Measurements from ENCODE around the gene GCSAML.

Gene GCSAML

DNA sequence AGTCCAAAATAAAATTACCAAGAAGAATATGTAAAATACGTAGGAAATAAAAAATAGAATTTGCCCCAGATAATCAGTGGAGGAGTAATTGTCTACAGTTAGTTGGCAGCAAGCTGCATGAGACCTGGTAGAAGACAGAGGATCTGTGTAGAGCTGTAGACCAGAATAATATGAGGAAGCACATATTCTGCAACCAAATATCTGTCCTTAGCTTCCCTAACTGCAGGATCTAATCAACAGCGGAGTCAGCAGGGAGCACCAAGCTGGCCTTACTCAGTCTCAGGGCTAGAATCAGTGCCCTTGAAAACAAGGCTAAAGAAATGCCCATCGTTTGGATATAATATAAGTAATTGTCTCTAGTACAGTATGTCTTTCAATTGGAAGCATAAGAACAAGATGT lies 6.1 kb upstream of the GCSAML start:
- no peaks in the 10 kb centered on the region for H3K9me3 Mint-ChIP-seq (ENCODE audit: low read depth)
- no peak overlapping the region for H3K27ac Mint-ChIP-seq
- no peaks in the 10 kb centered on the region for H3K36me3 Mint-ChIP-seq
- H3K4me3 Mint-ChIP-seq = no peak overlapping the region
- H3K27me3 Mint-ChIP-seq = peaks cover 9% of the 10 kb centered on the region
- H3K4me1 Mint-ChIP-seq (ENCODE audit: low read depth) = no peaks in the 10 kb centered on the region

DNA sequence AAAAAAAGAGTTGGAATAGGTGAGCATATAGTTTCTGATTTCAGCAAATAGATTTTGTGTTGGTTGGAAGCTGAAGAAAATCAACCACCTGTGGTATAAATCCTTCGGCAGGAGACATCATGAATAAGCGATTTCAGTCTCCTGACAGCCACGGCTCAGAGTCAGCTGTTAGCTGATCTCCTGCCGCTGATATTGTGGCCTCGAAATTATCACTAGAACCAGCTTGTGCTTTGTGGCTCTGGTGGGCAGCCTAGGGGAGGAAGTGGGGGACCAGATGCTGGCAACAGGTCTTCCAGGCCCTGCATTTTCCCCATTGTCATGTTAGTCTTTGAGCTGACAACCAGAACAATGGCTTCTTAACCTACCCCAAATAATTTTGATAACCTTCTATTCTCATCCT lies 842 bp upstream of the GCSAML start:
- peaks cover 10% of the 10 kb centered on the region for H3K4me1 Mint-ChIP-seq (ENCODE audit: low read depth)
- H3K36me3 Mint-ChIP-seq = no peaks in the 10 kb centered on the region
- H3K9me3 Mint-ChIP-seq (ENCODE audit: low read depth) = no peaks in the 10 kb centered on the region
- no peak overlapping the region for H3K4me3 Mint-ChIP-seq
- H3K27me3 Mint-ChIP-seq = peaks cover 10% of the 10 kb centered on the region
- H3K27ac Mint-ChIP-seq = no peak overlapping the region

- Mint-ChIP-seq H3K9me3 (ENCODE audit: low read depth) (no peaks in the 10 kb centered on the region), H3K4me3 (no peak overlapping the region), H3K27me3 (peaks cover 6% of the 10 kb centered on the region), H3K4me1 (ENCODE audit: low read depth) (peaks cover 10% of the 10 kb centered on the region), H3K27ac (peak overlapping the region; percentile 19), H3K36me3 (no peaks in the 10 kb centered on the region)
Observed at GRCh38 chr1:247551721-247552120, 2.8 kb downstream of the GCSAML start.

- Mint-ChIP-seq H3K36me3 (no peaks in the 10 kb centered on the region), H3K9me3 (ENCODE audit: low read depth) (no peaks in the 10 kb centered on the region), H3K4me3 (no peak overlapping the region), H3K4me1 (ENCODE audit: low read depth) (peaks cover 10% of the 10 kb centered on the region), H3K27me3 (peaks cover 4% of the 10 kb centered on the region), H3K27ac (no peak overlapping the region)
Observed at GRCh38 chr1:247552231-247552630, 3.3 kb downstream of the GCSAML start.

GRCh38 chr1:247557926-247558674 lies 9.2 kb downstream of the GCSAML start:
- Mint-ChIP-seq H3K27me3 (peaks cover 3% of the 10 kb centered on the region), H3K27ac (peak overlapping the region; percentile 42), H3K36me3 (no peaks in the 10 kb centered on the region), H3K9me3 (ENCODE audit: low read depth) (no peaks in the 10 kb centered on the region), H3K4me1 (ENCODE audit: low read depth) (peaks cover 13% of the 10 kb centered on the region), H3K4me3 (no peak overlapping the region)

DNA sequence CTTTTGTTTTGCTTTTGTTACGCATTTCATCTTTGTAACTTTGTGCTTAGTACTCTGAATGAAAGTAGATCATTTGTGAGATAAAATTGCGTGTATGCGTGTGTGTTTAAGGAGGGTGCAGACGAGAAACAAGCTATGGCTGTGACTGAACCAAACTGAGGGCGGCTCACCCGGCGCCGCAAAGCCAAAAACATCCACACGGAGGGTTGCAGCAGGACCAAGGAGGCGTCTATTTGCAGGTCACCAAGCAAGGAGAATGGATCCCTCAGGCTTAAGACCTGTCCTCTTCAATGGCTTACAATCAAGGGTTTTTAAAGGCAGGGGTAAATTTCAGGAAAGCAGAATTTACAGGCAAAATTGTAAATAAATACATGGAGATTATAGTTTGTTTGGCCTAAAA lies 12.8 kb downstream of the GCSAML start:
- no peak overlapping the region for H3K4me3 Mint-ChIP-seq
- no peaks in the 10 kb centered on the region for H3K9me3 Mint-ChIP-seq (ENCODE audit: low read depth)
- H3K4me1 Mint-ChIP-seq (ENCODE audit: low read depth) = peaks cover 13% of the 10 kb centered on the region
- no peaks in the 10 kb centered on the region for H3K36me3 Mint-ChIP-seq
- H3K27ac Mint-ChIP-seq = no peak overlapping the region
- H3K27me3 Mint-ChIP-seq = peaks cover 3% of the 10 kb centered on the region

DNA sequence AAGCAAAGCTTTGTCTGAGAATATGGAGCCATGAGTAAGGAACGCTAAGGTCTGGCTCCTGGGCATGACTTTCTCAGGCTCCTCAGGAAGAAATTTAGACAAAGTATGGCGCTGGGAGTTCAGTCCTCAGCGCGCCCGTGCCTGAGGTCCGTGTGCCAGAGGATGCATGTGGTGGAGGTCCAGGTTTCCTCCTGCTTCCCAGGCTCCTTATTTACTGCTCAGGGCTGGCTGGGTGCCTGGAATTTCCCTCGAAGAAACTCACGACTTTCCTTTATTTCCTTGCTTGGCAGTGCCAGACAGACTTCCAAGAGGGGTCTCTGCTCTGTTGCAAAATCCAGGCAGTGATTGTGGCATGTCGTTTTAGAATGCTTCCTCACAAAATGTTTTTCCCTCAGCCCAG lies 13.3 kb downstream of the GCSAML start:
- H3K4me3 Mint-ChIP-seq = no peak overlapping the region
- H3K9me3 Mint-ChIP-seq (ENCODE audit: low read depth) = no peaks in the 10 kb centered on the region
- no peaks in the 10 kb centered on the region for H3K36me3 Mint-ChIP-seq
- H3K4me1 Mint-ChIP-seq (ENCODE audit: low read depth) = peaks cover 13% of the 10 kb centered on the region
- no peak overlapping the region for H3K27ac Mint-ChIP-seq
- peaks cover 3% of the 10 kb centered on the region for H3K27me3 Mint-ChIP-seq

GRCh38 chr1:247574236-247574635 lies 25.3 kb downstream of the GCSAML start:
- no peaks in the 10 kb centered on the region for H3K4me1 Mint-ChIP-seq (ENCODE audit: low read depth)
- H3K27me3 Mint-ChIP-seq = peaks cover 4% of the 10 kb centered on the region
- no peak overlapping the region for H3K4me3 Mint-ChIP-seq
- peaks cover 12% of the 10 kb centered on the region for H3K9me3 Mint-ChIP-seq (ENCODE audit: low read depth)
- no peak overlapping the region for H3K27ac Mint-ChIP-seq
- H3K36me3 Mint-ChIP-seq = peaks cover 4% of the 10 kb centered on the region

GRCh38 chr1:247574664-247575063 lies 25.7 kb downstream of the GCSAML start:
- Mint-ChIP-seq H3K9me3 (ENCODE audit: low read depth) (peaks cover 12% of the 10 kb centered on the region), H3K4me3 (no peak overlapping the region), H3K27me3 (peaks cover 4% of the 10 kb centered on the region), H3K27ac (no peak overlapping the region), H3K36me3 (peaks cover 4% of the 10 kb centered on the region), H3K4me1 (ENCODE audit: low read depth) (no peaks in the 10 kb centered on the region)

DNA sequence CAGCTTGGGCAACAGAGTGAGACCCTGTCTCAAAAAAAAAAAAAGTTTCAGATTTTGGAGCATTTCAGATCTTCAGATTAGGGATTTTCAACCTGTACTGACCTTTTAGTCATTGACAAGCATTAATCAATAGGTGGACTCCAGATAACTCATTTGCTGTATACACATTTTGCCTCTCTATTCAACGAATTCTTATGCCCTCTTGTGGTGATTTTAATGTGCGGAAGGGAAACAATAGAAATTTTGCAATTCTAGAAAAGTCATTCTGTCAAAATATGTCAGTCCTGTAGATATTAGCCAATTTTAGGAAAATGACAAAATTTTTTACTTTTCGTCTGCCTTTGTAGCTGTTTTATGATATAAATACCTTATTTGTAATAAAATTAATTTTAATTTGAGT lies 27.6 kb downstream of the GCSAML start:
- Mint-ChIP-seq H3K4me3 (no peak overlapping the region), H3K4me1 (ENCODE audit: low read depth) (no peaks in the 10 kb centered on the region), H3K27me3 (peaks cover 2% of the 10 kb centered on the region), H3K36me3 (no peaks in the 10 kb centered on the region), H3K9me3 (ENCODE audit: low read depth) (peaks cover 4% of the 10 kb centered on the region), H3K27ac (no peak overlapping the region)

DNA sequence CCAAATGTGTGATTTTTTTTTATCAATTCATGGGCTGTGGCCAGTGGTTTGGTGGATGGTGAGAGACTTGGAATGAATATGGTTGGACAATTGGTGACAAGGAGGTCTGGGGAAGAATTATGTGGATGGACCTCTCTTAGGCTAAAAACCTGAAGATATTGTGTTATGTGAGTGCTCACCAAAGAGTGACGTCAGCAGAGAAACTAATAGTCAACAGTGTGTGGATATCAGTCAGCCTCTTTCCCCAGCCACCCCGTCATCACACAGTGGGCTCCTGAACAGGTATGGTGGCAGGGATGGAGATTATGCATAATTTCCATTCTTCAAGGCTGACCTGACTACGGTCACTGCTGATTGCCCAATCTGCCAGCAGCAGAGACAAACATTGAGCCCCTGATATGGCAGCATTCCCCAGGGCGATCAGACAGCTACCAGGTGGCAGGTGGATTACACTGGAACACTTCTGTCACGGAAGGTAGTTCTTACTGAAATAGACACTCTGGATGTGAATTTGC lies 30.1 kb downstream of the GCSAML start:
- no peak overlapping the region for H3K27ac Mint-ChIP-seq
- no peak overlapping the region for H3K4me3 Mint-ChIP-seq
- H3K36me3 Mint-ChIP-seq = no peaks in the 10 kb centered on the region
- no peaks in the 10 kb centered on the region for H3K4me1 Mint-ChIP-seq (ENCODE audit: low read depth)
- H3K27me3 Mint-ChIP-seq = no peaks in the 10 kb centered on the region
- no peaks in the 10 kb centered on the region for H3K9me3 Mint-ChIP-seq (ENCODE audit: low read depth)

DNA sequence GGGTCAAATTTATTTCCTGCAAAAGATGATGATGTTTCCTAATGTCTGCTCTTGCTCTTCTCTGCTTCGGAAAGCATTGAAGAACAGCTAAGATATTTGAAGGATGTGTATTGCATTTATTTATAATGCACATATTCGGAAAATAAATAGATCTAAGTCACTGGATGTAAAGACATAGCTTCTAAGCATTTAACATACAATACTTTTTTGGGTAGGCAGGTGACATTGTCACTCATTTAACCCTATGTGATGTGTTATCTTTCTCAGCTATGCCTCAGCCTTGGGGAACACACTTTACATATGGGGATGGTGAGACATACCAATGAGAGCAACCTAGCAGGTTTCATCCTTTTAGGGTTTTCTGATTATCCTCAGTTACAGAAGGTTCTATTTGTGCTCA lies 39.1 kb downstream of the GCSAML start, which contains the start of gene OR2G2:
Gene OR2G2 (plus strand): TSS at position 301 of the 400 bp plus-strand sequence. CDS start 0 bp downstream, at position 301.
- Mint-ChIP-seq H3K9me3 (ENCODE audit: low read depth) (no peaks in the 10 kb centered on the region), H3K4me3 (no peak within 1 kb of the TSS), H3K27ac (no peak within 1 kb of the TSS)

GRCh38 chr1:247605286-247605685 lies 56.4 kb downstream of the GCSAML start, which contains the start of gene OR2G3:
OR2G3 (plus strand) TSS chr1:247605586; CDS start chr1:247605586, 0 bp downstream.
- Mint-ChIP-seq H3K4me1 (ENCODE audit: low read depth) (no peaks in the 10 kb centered on the region), H3K27me3 (peaks cover 4% of the 10 kb centered on the region), H3K27ac (no peak within 1 kb of the TSS), H3K36me3 (no peaks in the 10 kb centered on the region), H3K4me3 (no peak within 1 kb of the TSS), H3K9me3 (ENCODE audit: low read depth) (peaks cover 3% of the 10 kb centered on the region)

More for the DNA sequence above, 39.1 kb downstream of the GCSAML start, which contains the start of gene OR2G2:
- Mint-ChIP-seq H3K36me3 (no peaks in the 10 kb centered on the region), H3K4me1 (ENCODE audit: low read depth) (no peaks in the 10 kb centered on the region), H3K27me3 (peaks cover 3% of the 10 kb centered on the region)

DNA sequence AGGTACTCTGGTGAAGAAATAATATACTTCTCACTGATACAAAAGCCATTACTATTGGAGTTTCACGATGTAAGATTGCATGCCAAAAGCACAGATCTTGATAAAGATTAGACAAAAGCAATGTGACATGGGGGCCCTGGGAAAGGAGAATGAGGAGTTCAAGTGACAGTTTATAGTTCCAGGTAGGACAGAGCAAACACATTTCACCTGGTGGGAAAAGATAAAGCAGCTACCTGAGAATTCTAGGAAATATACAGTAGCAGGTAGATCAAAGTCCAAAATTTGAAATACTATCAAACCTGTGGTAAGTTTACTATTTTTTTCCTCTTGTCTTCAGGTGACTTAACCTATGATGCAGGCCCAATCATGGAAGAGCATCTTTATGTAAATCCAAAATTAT lies 64.5 kb downstream of the GCSAML start:
- Mint-ChIP-seq H3K27ac (no peak overlapping the region), H3K36me3 (no peaks in the 10 kb centered on the region), H3K4me1 (ENCODE audit: low read depth) (no peaks in the 10 kb centered on the region), H3K9me3 (ENCODE audit: low read depth) (peaks cover 8% of the 10 kb centered on the region), H3K27me3 (no peaks in the 10 kb centered on the region), H3K4me3 (no peak overlapping the region)

DNA sequence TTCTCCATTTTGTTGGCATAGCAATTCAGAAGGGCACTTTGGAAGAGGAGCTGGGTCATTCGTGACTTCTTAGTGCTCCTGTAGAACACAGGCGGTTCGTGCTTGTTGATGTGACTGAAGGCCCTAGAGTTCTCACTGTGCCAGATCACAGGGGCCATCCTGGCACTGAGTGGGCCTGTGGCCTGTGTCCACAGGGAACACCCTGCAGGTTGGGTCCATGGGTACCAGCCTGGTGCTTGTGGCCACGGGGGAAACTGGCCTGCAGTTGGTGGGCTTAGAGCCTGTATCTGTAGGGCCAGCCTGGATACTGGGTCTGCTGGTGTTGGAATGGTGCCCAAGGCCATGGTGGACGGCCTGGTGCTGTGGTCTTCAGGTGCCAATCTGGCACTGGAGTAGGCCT lies 65.7 kb downstream of the GCSAML start:
- Mint-ChIP-seq H3K27ac (no peak overlapping the region), H3K9me3 (ENCODE audit: low read depth) (peaks cover 8% of the 10 kb centered on the region), H3K4me3 (no peak overlapping the region)

More for the DNA sequence above, 65.7 kb downstream of the GCSAML start:
- Mint-ChIP-seq H3K36me3 (no peaks in the 10 kb centered on the region), H3K27me3 (no peaks in the 10 kb centered on the region), H3K4me1 (ENCODE audit: low read depth) (no peaks in the 10 kb centered on the region)
